ENCODE results near the gene CCDC187.

CCDC187 gene

GRCh38 chr9:136343121-136343883 is 39.4 kb upstream of the CCDC187 start:
- intact Hi-C loops (cut with micrococcal nuclease): loop anchor here (10.0 kb wide), 1 partner anchor 291 kb away; no protein-coding TSS in a partner anchor
- H3K27me3 Mint-ChIP-seq: peaks cover 2% of the 10 kb centered on the region
- peaks cover 18% of the 10 kb centered on the region for H3K4me1 Mint-ChIP-seq (ENCODE audit: low read depth)
- peak overlapping the region; percentile 82 for H3K27ac Mint-ChIP-seq
- H3K36me3 Mint-ChIP-seq (ENCODE audit: low read depth): no peaks in the 10 kb centered on the region
- H3K9me3 Mint-ChIP-seq: no peaks in the 10 kb centered on the region
- H3K4me3 Mint-ChIP-seq: peak overlapping the region; percentile 69

DNA sequence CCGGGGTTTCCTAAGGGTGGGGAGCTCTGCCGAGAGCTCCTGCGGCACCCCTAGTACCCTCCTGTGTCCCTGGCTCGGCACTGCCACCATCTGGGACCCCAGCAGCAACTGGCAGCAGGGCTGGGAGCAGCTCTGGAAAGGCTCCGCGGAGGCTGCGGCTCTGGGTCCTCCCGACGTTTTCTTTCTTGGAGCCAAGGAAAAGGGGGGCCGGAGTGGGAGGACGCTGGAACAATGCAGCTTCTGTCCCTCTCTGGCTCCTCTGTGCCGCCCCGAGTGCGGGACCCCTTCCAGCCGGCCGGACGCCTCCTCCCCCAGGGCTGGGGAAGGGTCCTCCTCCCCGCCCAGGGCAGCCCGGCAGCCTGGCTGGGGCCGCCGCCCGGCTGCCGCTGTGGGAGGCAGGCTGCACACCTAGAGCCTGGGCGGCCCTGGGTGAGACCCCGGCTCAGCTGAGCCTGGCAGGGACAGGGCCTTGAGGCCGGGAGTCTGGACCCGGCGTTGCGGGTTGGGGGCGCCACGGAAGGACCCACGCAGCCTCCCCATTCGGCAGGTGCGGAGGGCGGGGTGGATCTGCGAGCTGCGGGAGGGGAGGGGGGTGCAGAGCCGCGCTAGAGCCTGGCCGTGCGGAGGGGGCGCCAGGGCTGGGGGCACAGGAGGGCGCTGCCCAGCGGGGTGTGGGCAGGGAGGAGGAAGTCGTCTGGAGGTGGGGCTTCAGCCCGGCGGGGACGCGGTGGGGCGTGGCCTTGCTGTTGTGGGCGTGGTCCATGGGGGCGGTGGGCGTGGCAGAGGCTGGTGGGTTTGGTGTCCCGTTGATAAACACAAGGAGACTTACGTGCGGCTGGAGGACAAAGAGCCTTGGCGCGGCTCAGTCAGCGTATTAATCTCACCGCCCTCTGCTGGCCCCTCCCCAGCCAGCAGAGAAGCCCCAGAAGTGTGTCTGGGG is 38.6 kb upstream of the CCDC187 start:
- H3K9me3 Mint-ChIP-seq: no peaks in the 10 kb centered on the region
- peaks cover 18% of the 10 kb centered on the region for H3K4me1 Mint-ChIP-seq (ENCODE audit: low read depth)
- H3K27ac Mint-ChIP-seq: peak overlapping the region; percentile 82
- peaks cover 7% of the 10 kb centered on the region for H3K36me3 Mint-ChIP-seq (ENCODE audit: low read depth)
- intact Hi-C loops (cut with micrococcal nuclease): loop anchor here (10.0 kb wide), 1 partner anchor 292 kb away; no protein-coding TSS in a partner anchor
- peaks cover 2% of the 10 kb centered on the region for H3K27me3 Mint-ChIP-seq
- peak overlapping the region; percentile 69 for H3K4me3 Mint-ChIP-seq

DNA sequence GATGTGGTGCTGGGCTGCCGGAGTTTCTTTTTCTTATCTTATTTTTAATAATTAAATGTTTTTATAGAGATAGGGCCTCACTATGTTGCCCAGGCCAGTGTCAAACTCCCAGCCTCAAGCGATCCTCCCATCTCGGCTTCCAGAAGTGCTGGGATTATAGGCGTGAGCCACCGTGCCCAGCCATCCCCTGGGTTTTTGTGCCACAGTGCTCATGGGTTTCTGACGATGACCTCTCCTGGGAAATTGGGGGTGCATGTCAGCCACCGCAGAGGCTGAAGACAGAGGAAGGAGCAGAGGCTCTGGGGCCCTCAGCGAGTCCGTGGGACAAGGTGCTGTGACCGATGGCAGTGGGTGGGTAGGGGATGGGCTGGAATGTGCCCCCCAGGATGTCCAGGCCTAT is 37.9 kb upstream of the CCDC187 start:
- H3K4me3 Mint-ChIP-seq: no peak overlapping the region
- H3K27ac Mint-ChIP-seq: no peak overlapping the region
- intact Hi-C loops (cut with micrococcal nuclease): loop anchor here (10.0 kb wide), 1 partner anchor 293 kb away; no protein-coding TSS in a partner anchor

GRCh38 chr9:136341042-136341655 is 37.3 kb upstream of the CCDC187 start:
- intact Hi-C loops (cut with micrococcal nuclease): loop anchor here (10.0 kb wide), 1 partner anchor 294 kb away; no protein-coding TSS in a partner anchor
- no peak overlapping the region for H3K27ac Mint-ChIP-seq
- H3K36me3 Mint-ChIP-seq (ENCODE audit: low read depth): peaks cover 13% of the 10 kb centered on the region
- peaks cover 18% of the 10 kb centered on the region for H3K4me1 Mint-ChIP-seq (ENCODE audit: low read depth)
- H3K9me3 Mint-ChIP-seq: no peaks in the 10 kb centered on the region
- H3K27me3 Mint-ChIP-seq: peaks cover 2% of the 10 kb centered on the region
- no peak overlapping the region for H3K4me3 Mint-ChIP-seq

More for the DNA sequence above, 37.9 kb upstream of the CCDC187 start:
- H3K9me3 Mint-ChIP-seq: no peaks in the 10 kb centered on the region
- peaks cover 2% of the 10 kb centered on the region for H3K27me3 Mint-ChIP-seq
- peaks cover 18% of the 10 kb centered on the region for H3K4me1 Mint-ChIP-seq (ENCODE audit: low read depth)
- peaks cover 13% of the 10 kb centered on the region for H3K36me3 Mint-ChIP-seq (ENCODE audit: low read depth)

DNA sequence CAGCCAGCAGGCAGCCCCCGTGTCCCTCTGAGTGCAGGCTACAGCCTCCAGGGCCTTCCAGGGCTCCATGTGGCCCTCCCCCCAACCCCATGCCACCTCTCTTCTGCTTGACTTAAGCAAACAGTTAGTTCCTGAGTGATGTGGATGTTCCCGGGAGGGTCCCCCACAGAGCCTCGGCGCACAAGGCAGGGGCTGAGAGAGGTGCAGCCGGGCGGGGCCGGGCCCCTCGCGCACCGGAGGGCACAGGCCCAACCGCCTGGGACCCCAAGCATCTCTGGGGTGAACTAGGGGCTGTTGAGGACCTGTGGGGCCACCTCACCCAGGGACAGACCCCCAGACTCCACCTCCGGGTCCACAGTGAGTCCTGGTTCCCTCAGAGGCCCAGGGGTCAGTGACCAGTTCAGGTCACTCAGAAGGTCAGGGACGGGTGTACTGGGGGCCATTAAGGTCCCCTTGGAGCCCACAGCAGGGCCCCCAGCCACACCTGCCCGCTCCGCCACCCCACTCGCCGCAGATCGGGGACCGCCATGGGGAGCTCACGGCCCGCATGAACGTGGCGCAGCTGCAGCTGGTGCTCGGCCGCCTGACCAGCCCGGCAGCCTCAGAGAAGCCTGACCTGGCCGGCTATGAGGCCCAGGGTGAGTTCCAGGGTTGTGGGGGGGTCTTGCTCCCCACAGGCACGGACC is 36.6 kb upstream of the CCDC187 start:
- Mint-ChIP-seq H3K27ac (no peak overlapping the region), H3K27me3 (peaks cover 2% of the 10 kb centered on the region), H3K4me1 (ENCODE audit: low read depth) (peaks cover 18% of the 10 kb centered on the region), H3K36me3 (ENCODE audit: low read depth) (peaks cover 13% of the 10 kb centered on the region), H3K9me3 (no peaks in the 10 kb centered on the region), H3K4me3 (no peak overlapping the region)
- intact Hi-C loops (cut with micrococcal nuclease): loop anchor here (10.0 kb wide), 1 partner anchor 294 kb away; no protein-coding TSS in a partner anchor

DNA sequence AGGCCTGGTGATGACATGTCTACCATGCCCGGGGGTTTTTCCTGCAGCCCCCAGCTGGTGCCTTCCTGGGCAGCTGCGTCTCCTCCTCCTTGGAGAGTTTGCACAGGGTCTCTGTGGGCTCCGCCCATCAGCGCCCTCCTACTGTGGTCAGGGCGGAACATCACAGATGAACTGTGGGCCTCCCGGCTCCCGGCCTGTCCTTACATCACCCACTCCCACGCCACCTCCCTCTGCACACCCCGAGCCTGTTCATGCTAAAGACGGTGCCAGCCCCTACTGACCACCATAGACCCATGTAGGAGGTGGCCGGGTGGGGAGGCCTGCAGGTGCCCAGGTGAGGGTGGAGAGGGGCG is 36.0 kb upstream of the CCDC187 start:
- intact Hi-C loops (cut with micrococcal nuclease): loop anchor here (2.0 to 10.0 kb wide), 2 partner anchors 61 to 295 kb away; partner anchors contain the start of gene SNAPC4
- H3K9me3 Mint-ChIP-seq: no peaks in the 10 kb centered on the region
- no peak overlapping the region for H3K27ac Mint-ChIP-seq
- peaks cover 2% of the 10 kb centered on the region for H3K27me3 Mint-ChIP-seq
- no peak overlapping the region for H3K4me3 Mint-ChIP-seq
- peaks cover 13% of the 10 kb centered on the region for H3K36me3 Mint-ChIP-seq (ENCODE audit: low read depth)
- peaks cover 16% of the 10 kb centered on the region for H3K4me1 Mint-ChIP-seq (ENCODE audit: low read depth)

- no peak overlapping the region for H3K27ac Mint-ChIP-seq
- no peaks in the 10 kb centered on the region for H3K9me3 Mint-ChIP-seq
- intact Hi-C loops (cut with micrococcal nuclease): loop anchor here (2.0 kb wide), 1 partner anchor 61 kb away; the partner anchor contains the start of gene SNAPC4
- peaks cover 12% of the 10 kb centered on the region for H3K4me1 Mint-ChIP-seq (ENCODE audit: low read depth)
- peaks cover 2% of the 10 kb centered on the region for H3K27me3 Mint-ChIP-seq
- H3K4me3 Mint-ChIP-seq: no peak overlapping the region
- peaks cover 13% of the 10 kb centered on the region for H3K36me3 Mint-ChIP-seq (ENCODE audit: low read depth)
Observed at GRCh38 chr9:136339173-136339957, 35.5 kb upstream of the CCDC187 start.

DNA sequence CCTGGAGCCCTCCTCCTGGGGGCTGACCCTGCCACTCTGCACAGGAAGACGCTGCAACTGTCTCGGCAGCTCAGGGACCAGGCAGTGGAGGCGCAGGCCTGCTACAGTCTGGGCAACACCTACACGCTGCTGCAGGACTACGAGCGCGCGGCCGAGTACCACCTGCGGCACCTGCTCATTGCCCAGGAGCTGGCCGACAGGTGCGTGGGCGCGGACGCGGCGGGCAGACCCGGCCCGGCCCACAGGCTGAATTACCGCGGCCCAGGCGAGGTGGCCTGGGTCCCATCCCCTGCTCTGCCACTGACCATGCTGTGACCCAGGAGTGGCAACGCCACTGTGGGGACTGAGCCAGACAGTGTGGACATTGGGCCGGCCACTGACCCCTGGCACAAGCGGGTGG is 34.6 kb upstream of the CCDC187 start:
- Mint-ChIP-seq H3K4me1 (ENCODE audit: low read depth) (peaks cover 12% of the 10 kb centered on the region), H3K36me3 (ENCODE audit: low read depth) (peaks cover 13% of the 10 kb centered on the region), H3K27me3 (no peaks in the 10 kb centered on the region), H3K27ac (no peak overlapping the region), H3K4me3 (no peak overlapping the region), H3K9me3 (no peaks in the 10 kb centered on the region)
- intact Hi-C loops (cut with micrococcal nuclease): loop anchor here (2.0 kb wide), 1 partner anchor 62 kb away; the partner anchor contains the start of gene SNAPC4

- Mint-ChIP-seq H3K36me3 (ENCODE audit: low read depth) (peaks cover 13% of the 10 kb centered on the region), H3K27me3 (no peaks in the 10 kb centered on the region), H3K27ac (no peak overlapping the region), H3K4me1 (ENCODE audit: low read depth) (peaks cover 8% of the 10 kb centered on the region), H3K9me3 (no peaks in the 10 kb centered on the region), H3K4me3 (no peak overlapping the region)
- intact Hi-C loops (cut with micrococcal nuclease): loop anchor here (2.0 kb wide), 1 partner anchor 63 kb away; the partner anchor contains the start of gene SNAPC4
Observed at GRCh38 chr9:136337416-136338395, 33.8 kb upstream of the CCDC187 start.

DNA sequence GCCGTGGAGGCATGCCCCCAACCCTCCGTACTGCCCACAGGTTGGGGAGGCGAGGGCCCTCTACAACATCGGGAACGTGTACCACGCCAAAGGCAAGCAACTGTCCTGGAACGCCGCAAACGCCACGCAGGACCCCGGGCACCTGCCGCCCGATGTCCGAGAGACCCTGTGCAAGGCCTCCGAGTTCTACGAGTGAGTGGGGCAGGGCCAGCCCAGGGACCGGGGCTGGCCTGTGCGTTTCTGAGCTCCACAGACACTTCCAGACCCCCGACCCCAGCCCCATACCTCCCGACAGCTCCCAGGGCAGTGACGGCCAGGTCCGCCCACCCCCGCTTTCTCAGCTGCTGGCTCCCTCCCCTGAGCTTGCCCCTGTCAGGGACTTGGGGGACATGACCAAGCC is 33.0 kb upstream of the CCDC187 start:
- Mint-ChIP-seq H3K4me3 (no peak overlapping the region), H3K9me3 (no peaks in the 10 kb centered on the region), H3K27ac (no peak overlapping the region), H3K27me3 (no peaks in the 10 kb centered on the region), H3K36me3 (ENCODE audit: low read depth) (peaks cover 13% of the 10 kb centered on the region), H3K4me1 (ENCODE audit: low read depth) (peaks cover 5% of the 10 kb centered on the region)
- intact Hi-C loops (cut with micrococcal nuclease): no loop called here

GRCh38 chr9:136336156-136336870 is 32.4 kb upstream of the CCDC187 start:
- peaks cover 13% of the 10 kb centered on the region for H3K36me3 Mint-ChIP-seq (ENCODE audit: low read depth)
- no peaks in the 10 kb centered on the region for H3K9me3 Mint-ChIP-seq

More at GRCh38 chr9:136336156-136336870, 32.4 kb upstream of the CCDC187 start:
- no peak overlapping the region for H3K4me3 Mint-ChIP-seq
- intact Hi-C loops (cut with micrococcal nuclease): no loop called here
- H3K27me3 Mint-ChIP-seq: no peaks in the 10 kb centered on the region
- H3K4me1 Mint-ChIP-seq (ENCODE audit: low read depth): peaks cover 5% of the 10 kb centered on the region
- no peak overlapping the region for H3K27ac Mint-ChIP-seq

All from dendritic cell treated with granulocyte-macrophage colony-stimulating factor and Interleukin-4, amounts not matched to agents 40 ng/mL and 50 ng/mL, for 4 days (primary cell).